Omental fat pad (tissue), 4 donors: ENCODE measurements around the gene TEX38. TPM values are rescaled to one million over a fixed set of nuclear protein-coding genes. Genes with fewer than 3 reads are reported as not detected.

Experiments
- ATAC-seq: fragments of 150-250 bp; one replicate; pipeline ENCODE4 v1.9.1; 2016; ENCODE audit warnings: mild to moderate bottlenecking, moderate library complexity; ENCODE audit not compliant: low FRiP score
- DNase-seq: peaks from one replicate; pipeline ENCODE4 v3.0.0-alpha.2; 2019; ENCODE audit warnings: low spot score
- CTCF ChIP-seq, 3 donors: fragments of 450-650 bp; IDR thresholded peaks; one replicate each; pipeline ENCODE4 v1.5.1; 2016 to 2017; ENCODE audit warnings: antibody characterized with exemption in 3 of 3, mild to moderate bottlenecking in 3 of 3, moderate library complexity in 2 of 3
- total RNA-seq, 4 donors: library from RNA; depleted of rRNA; stranded (reverse); fragments of >200 nt; gene quantifications; one replicate each; pipeline ENCODE4 v1.1.0, GENCODE V29; 2016

Gene TEX38
- total RNA-seq, 4 donors from 2014 or later = not detected

GRCh38 chr1:46637444-46638083 lies 34.1 kb upstream of the TEX38 start:
- DNase-seq = no peak
- no peak for ATAC-seq
- no peak for TF ChIP-seq CTCF (IDR thresholded peaks at IDR 0.05)

- TF ChIP-seq CTCF (IDR thresholded peaks at IDR 0.05) = no peak
- DNase-seq = no peak
- no peak for ATAC-seq
Observed at GRCh38 chr1:46638921-46639320, 32.7 kb upstream of the TEX38 start.

- ATAC-seq (no peak), DNase-seq (no peak)
- no peak for TF ChIP-seq CTCF (IDR thresholded peaks at IDR 0.05)
Observed at GRCh38 chr1:46639547-46639946, 32.1 kb upstream of the TEX38 start.

GRCh38 chr1:46642115-46642680 lies 29.5 kb upstream of the TEX38 start:
- DNase-seq (no peak), ATAC-seq (no peak)

GRCh38 chr1:46643368-46643775 lies 28.3 kb upstream of the TEX38 start:
- DNase-seq (no peak), ATAC-seq (no peak)
- TF ChIP-seq CTCF (IDR thresholded peaks at IDR 0.05) = no peak

More at GRCh38 chr1:46642115-46642680, 29.5 kb upstream of the TEX38 start:
- no peak for TF ChIP-seq CTCF (IDR thresholded peaks at IDR 0.05)

- DNase-seq (no peak), ATAC-seq (no peak)
- TF ChIP-seq CTCF (IDR thresholded peaks at IDR 0.05) = no peak
Observed at GRCh38 chr1:46645815-46646214, 25.8 kb upstream of the TEX38 start.

GRCh38 chr1:46646331-46646730 lies 25.3 kb upstream of the TEX38 start:
- ATAC-seq (no peak), DNase-seq (no peak)
- no peak for TF ChIP-seq CTCF (IDR thresholded peaks at IDR 0.05)
